GM04503 (cell line): Measurements from ENCODE around the gene SCN4A.
"Not testable (repeated sequence)": the region's sequence is repeated elsewhere in the genome, so short reads cannot be mapped to it uniquely, and the experiment has no call there.

Experiments used
- DNase-seq: peaks from one replicate; pipeline ENCODE4 v3.0.0-alpha.2; 2012; ENCODE audit warnings: low read depth

The SCN4A gene

DNA sequence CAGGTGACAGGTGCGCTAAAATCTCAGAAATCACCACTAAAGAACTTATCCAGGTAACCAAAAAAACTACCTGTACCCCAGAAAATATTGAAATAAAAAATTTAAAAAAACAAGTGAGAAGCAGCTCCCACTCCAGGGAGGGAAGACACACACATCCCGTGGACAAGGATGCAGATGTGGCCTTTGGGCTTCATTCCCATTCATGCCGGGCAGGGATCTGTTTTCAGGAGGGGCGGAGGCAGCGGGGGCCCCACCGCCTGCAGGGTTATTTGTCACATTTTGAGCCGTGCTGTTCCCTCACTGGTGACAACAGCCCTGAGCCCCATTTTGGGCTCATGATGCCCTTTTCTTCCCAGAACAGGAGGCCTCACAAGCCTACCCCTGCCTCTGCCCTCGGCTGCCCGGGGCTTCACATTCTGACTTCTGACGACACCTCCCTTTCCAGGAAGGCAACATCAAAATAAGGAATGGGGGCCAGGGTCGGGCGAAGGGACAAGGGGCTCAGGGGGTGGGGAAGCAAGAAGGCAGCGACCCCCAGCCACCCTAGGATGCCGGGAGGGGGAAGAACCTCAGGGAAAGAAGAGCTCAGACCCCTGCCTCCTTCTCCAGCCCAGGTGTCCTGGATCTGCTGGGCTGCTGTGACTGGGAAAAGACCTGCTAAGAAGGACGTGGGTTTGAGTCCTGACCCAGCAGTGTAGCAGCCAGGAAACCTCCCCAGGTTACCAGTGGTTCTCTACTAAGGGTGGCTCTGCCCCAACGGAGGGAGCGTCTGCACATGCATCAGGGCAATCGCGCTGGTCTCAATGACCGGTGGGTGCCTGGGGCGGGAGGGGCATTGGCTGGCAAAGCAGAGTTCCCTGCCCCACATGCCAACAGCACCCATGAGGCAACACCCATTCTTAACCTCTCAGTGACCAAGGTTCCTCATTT is 38.3 kb downstream of the SCN4A start:
- no peak for DNase-seq

DNA sequence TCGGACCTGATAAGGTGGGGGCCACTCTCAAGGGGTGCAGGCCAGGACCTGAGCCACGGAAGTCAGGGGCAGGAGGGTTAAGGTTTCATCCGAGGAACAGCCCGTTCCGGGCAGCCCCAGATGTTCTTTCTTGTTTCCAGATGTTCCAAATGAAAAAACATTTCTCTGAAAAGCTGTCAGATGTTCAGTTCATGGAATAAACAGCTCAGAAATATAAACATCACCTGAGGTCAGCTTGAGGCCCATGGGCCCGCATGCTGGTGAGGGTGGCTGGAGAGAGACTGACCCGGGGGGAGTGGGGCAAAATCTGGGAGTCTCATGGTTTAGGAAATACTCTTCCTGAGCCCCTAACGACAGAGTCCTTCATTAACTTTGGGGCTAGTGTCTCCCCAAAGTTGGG is 39.1 kb downstream of the SCN4A start:
- DNase-seq = no peak

DNA sequence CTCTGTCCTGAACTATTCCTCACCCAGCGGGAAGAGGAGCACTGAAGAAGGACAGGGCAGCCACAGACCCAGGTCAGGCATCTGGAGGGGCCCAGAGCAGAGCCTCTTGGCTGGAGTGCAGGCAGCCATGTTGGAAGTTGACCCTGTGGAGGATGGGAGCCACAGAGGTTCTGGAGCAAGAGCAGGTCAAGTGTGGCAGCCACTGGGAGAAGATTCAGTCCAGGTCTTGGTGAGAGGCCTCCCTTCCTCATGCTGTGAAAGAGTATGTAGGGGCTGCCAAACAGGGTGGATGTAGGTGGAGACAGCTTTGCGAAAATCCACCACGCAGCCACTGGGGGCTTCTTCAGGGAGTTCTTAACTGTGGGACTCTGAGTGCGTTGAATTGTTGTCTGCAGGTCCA is 40.0 kb downstream of the SCN4A start:
- no peak for DNase-seq

DNA sequence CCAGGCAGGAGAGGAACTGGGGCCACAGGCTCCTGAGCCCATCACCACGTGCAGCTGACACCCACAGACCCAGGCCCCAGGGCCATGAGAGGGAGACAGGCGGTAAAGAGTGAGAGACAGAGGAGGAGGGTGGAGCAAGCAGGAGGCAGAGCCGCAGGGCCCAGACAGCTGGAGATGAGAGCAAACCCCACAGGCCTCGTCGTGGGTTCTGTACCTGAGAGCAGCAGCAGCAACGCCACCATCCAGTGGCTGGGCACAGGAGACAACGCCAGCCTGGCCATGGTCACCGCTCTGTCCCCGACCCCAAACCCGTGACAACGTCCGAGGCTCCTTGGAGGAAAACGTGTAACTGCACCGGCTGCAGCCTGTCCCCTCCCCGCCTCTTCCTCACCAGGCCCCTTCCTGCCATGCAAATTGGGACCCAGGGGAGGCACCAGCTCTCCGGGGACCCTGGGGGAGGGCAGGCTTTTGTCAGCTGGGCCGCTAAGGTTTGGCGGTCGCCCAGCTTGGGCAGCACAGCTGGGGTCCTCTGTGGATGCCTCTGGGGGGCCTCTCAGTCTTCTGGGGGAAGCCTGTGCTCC is 40.6 kb downstream of the SCN4A start, which contains the start of gene CD79B:
CD79B (minus strand) TSS at position 351 of the 581 bp plus-strand sequence; CDS start at position 281, 70 bp downstream.
- DNase-seq = no peak

DNA sequence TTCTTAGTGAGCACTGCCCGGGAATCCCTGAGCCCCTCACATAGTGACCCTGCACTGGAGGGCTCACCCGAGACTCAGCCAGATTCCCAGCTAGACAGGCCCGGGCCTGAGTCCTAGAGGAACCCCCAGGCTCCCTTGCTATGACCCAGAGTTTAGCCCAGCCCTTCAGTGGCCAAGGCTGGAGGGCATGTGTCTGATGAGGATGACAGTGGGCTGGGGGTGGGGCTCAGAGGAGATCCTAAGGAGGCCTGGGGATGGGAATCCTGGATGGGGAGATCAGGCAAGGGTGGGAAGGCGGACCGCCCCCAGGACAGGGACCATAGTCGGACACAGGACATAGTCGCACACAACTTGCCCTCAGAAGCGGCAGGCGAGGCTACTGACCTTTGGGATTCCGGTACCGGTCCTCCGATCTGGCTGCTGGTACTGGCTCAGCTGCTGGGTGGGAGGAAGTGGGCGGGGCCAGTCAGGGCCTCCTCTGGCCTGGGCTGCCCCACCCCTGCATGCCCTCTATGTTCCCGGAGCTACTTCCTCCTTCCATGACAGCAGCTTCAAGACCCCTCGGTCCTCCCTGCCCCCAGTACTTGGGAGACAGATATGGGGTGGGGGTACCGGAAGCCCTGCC is 41.7 kb downstream of the SCN4A start:
- no peak for DNase-seq

DNA sequence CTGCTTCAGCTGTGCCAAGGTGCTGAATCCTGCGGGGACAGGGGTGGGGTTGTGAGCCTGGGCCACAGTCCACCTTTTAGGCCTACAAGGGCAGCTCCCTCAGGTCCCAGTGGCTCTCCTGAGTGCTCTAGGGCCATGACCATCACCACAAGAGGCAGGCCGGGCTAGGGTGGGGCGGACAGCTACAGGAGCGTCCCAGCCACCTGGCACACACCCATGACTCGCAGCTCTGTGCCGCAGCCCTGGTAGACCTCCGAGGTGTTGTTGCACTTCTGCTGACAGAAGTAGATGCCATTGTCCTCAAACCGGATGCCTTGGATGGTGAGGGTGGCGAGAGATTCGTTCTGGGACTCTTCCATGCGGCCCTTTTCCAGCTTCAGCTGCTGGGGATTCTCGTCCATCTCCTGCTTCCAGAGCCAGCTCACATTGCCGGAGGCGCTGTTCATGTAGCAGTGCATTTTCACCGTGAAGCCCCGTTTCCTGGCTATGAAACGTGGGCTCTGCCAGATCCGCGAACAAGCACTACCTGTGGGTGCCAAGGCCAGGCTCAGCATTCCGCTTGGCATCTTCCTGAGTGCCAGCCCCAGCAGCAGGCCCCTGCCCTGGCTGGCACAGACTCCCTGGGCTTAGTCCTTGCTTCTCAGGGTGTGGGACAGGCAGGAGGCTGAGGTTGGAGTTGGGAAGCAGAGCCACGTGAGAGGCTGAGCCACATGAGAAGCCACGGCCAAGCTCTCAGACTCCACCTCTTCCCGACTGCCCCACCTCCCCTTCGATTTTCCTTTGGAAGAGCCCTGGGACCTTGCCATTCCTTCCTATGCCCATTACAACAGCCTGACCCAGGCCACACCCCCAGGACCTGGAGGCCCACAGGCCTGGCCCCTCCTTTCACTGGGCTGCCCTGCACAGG is 42.6 kb downstream of the SCN4A start:
- DNase-seq = no peak

DNA sequence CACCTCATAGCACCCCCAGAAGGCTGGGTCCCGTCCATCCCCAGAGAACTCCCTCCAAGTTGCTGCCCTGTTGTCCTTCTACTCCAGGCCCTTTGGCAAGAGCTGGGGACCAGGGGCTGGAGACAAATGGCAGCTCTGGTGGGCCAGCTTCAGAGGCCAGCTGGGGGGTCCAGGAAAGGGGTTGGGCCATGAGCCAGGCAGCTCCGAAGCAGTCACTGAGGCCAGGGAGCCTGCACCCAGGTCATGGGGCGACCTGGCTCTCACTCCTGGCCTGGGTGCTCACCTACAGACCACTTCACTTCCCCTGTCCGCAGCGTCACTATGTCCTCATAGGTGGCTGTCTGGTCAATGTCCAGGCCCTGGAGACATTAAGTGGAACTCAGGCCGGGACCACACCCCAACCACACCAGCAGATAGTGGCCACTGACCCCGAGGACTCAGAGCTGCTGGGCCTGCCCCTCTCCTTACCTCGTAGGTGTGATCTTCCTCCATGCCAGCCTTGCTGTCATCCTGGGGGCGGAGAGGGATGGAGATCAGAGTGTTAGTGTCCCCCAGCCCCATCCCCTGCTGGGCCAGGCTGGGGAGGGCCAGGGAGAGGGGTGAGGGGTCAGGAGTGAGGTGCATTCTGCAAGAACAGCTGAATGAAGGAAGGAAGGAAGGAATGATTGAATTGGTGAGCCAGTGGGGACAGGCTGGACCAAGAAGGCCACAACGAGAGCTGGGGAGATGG is 43.6 kb downstream of the SCN4A start:
- no peak for DNase-seq

DNA sequence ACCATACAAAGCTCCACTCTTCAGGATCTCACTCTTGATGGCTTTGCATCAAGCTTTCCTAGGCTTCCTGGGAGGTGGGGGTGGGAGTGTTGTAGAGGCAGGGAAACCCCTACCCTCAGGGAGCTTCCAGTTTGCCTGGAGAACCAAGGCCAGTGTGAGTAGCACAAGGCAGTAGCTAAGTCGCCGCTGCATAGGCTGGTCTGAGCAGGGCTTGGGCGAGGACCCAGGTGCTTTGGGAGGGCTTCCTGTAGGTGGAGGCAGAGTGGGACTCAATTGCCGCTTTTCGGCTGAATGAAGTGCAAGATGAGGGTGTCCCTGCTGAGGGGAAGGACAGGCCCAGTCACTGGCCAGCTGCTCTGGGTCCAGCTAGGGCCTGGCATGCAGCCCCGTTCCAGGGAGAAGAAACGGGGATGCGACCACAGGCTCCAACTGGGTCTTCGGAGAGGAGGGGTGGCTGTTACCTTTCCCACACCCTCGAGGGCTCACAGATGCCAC is 44.5 kb downstream of the SCN4A start:
- DNase-seq = no peak

DNA sequence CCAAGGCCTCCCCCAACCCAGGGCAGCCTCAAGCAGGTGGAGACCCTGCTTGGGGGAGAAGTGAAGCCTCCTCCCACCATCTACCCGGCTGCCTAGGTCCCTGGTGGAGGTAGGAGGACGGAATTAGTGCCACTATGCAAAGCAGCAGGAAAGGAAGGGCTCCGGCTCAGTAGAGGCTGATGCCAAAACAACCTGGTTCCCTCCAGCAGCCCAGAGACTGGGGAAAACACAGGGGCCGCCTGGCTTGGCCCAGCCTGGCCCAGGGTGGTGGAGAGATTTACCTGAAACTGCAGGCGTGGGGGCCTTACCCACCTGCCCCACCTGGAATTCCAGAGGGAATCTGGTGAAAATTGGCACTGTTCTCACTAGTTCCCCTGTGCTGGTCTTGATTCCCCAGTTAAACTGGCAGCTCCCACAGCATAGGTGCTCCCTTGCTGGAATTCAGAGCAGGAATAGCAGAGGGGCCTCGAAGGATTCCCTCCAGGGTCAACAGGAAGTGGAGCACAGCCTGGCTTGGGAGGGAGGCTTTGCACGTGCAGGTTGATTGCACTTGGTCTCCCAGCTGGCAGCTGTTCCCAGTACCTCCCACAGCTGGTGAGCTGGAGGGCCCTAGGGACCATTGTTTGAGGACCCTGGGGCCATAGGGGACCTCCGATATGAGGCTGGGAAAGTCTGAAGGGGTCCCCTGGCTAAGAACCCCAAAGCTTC is 45.1 kb downstream of the SCN4A start:
- DNase-seq = no peak

DNA sequence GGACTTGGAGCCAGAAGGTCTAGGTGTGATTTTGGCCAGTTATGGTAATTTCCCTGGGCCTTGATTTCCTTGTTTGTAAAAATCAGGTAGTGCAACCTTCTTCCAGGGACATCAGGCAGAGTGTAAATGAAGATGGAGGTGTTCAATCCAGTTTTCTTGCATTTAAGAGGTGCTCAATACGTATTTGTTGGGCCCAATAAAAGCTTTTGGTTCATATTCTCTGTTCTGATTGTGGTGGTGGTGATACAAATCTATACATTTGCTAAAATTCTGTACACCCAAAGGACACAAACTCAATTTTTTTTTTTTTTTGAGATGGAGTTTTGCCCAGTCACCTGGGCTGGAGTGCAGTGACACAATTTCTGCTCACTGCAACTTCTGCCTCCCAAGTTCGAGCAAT is 46.6 kb downstream of the SCN4A start:
- DNase-seq = no peak

DNA sequence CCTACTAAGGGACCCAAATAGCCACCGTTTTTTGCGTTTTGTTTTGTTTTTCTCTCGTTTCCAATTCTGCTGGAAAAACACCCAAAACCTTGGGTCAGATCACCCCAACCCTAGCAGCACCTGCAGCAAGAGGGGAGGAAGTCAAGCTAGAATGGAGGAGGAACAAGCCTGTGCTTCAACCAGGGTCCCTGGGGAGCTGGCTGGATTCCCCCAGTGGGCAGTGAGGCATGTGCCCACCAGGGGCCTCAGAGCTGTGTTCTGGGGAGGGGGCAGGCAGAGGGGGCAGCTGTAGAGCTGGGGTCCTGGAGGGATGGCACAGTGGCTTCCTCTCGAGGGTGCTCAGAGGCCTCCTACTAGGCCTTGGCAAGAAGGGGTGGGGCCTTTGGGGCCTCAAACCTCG is 47.1 kb downstream of the SCN4A start:
- no peak for DNase-seq

DNA sequence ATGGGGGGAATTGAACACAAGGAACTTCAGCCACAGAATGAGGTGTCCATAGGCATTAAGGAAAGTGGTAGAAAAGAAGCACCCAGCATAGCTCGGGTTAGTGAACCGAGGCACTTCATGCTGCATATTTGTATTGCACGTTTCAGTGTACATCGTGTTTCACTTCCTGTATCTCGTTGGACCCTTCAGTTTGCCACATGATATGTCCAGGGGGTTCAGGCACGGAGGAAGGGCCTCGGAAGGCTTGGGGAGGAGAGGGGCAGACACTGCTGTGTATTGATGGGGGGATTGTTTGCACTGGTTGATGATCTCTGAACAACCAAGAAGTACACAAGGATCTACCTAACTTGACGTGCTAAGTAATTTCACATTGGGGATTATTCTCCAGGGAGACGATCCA is 50.3 kb downstream of the SCN4A start:
- DNase-seq = not testable (repeated sequence)

DNA sequence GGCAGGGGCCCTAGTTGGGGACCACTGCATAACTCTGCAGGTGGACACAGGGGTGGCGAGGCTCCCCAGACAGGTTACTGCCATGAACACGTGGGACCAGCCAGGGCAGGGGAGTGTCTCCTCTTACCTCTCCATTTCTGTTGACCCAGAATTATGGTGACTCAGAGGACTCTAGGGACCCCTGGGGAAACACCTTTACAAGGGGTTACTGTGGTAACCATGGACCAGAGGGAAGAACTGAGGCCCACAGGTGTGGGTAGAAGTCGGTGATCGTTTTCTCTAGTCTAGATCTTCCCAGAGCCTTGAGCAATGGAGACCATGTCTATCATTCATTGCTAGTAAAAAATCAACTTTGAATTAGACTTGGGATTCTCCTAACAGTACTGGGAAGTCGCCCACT is 51.9 kb downstream of the SCN4A start:
- DNase-seq = not testable (repeated sequence)

DNA sequence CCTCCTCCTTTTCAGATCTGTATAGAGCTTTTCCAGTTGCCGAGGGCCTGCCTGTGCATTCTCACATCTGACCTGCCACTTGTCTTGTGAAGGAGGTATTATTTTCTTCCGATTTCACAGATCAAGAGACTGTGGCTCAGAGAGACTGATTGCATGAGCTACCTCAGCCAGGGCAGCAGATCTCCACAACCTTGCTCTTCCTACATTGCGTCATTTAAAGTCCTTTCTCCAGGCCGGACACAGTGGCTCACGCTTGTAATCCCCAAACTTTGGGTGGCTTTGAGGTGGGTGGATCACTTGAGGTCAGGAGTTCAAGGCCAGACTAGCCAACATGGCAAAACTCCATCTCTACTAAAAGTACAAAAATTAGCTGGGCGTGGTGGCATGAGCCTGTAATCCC is 52.7 kb downstream of the SCN4A start:
- not testable (repeated sequence) for DNase-seq

DNA sequence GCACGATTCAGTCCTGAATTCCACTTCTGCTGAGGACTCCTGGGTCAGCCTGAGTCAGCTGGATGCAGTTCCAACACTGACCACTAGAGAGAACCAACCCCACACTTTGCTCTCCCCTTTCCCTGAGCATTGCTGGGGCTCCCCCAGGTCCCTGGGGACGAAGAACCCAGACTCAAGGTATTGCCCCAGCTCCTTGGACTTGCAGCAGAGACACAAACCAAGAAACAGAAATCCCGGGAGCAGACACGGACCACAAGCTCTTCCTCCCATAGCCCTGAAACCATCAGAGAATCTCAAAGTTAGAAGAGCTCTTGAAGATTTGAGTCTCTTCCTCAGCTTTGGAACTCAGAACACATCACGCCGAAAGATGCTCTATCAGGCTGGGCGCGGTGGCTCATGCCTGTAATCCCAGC is 53.4 kb downstream of the SCN4A start:
- DNase-seq = peak; percentile 13

DNA sequence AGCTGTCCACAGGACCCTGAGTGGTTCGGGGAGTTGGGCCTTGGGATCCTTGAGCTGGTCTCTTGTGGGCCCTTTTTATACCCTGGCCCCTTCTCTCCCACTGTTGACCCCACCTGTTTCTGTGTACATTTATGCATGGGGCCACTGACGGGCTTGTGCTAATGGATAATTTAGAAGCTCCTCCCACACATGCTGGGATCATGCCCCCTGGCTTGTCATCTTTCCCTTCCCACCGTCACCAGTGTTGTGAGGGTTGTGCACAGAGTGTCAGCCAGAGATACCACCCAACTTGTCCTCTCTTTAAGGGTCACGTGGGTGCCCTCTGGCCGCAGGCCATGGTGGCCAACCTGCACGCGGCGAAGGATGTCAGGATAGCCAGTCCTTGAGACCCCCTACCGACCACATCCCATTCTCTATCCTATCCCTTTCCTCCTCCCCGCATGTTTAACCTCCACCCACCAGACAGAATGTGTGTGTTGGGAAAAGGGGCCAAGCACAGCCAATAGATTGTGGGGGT is 53.9 kb downstream of the SCN4A start, which contains the start of gene GH1:
GH1 (minus strand) TSS at position 51 of the 517 bp plus-strand sequence. CDS start 63 bp downstream, outside the sequence.
- not testable (repeated sequence) for DNase-seq

DNA sequence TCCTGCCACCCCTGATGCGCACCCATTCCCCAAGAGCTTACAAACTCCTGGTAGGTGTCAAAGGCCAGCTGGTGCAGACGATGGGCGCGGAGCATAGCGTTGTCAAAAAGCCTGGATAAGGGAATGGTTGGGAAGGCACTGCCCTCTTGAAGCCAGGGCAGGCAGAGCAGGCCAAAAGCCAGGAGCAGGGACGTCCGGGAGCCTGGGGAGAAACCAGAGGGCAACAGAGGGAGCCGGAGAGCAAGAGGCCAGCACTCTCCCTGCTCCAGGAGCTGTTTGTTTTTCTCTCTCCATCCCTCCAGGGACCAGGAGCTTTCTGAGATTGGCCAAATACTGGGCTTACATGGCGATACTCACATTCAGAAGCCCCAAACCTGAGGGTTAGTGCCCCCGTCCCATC is 54.4 kb downstream of the SCN4A start:
- no peak for DNase-seq

DNA sequence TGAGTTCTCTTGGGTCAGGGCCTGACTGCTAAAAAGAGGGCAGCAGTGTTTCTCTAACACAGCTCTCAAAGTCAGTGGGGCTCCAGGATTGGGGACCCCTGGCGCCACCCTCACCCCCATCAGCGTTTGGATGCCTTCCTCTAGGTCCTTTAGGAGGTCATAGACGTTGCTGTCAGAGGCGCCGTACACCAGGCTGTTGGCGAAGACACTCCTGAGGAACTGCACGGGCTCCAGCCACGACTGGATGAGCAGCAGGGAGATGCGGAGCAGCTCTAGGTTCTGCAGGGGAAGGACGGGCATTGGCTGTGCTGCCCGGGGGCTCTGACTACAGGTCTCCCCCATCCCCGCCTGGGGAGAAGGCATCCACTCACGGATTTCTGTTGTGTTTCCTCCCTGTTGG is 55.1 kb downstream of the SCN4A start:
- no peak for DNase-seq

DNA sequence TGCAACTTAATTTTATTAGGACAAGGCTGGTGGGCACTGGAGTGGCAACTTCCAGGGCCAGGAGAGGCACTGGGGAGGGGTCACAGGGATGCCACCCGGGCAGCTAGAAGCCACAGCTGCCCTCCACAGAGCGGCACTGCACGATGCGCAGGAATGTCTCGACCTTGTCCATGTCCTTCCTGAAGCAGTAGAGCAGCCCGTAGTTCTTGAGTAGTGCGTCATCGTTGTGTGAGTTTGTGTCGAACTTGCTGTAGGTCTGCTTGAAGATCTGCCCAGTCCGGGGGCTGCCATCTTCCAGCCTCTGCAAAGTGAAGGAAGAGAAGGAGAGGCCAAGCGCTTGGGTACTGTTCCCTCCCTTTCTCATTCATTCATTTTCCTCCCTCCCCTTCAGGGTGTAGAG is 55.5 kb downstream of the SCN4A start:
- not testable (repeated sequence) for DNase-seq

DNA sequence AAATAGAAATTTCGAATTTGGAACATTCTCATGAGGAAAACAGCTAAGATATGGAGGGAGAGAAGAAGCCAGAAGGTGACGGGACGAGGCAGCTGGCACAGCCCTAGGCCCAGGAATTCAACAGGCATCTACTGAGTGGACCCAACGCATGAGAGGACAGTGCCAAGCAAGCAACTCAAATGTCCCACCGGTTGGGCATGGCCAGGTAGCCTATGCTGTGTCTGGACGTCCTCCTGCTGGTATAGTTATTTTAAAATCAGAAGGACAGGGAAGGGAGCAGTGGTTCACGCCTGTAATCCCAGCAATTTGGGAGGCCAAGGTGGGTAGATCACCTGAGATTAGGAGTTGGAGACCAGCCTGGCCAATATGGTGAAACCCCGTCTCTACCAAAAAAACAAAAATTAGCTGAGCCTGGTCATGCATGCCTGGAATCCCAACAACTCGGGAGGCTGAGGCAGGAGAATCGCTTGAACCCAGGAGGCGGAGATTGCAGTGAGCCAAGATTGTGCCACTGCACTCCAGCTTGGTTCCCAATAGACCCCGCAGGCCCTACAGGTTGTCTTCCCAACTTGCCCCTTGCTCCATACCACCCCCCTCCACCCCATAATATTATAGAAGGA is 56.0 kb downstream of the SCN4A start:
- DNase-seq = no peak
